Measurements from ENCODE around the gene SMG1.
A peak's percentile ranks its signal among the peaks of the same experiment; 100 is the strongest.

Gene SMG1

GRCh38 chr16:18841833-18842525 is 84.2 kb downstream of the SMG1 start:
- no peak for DNase-seq

DNA sequence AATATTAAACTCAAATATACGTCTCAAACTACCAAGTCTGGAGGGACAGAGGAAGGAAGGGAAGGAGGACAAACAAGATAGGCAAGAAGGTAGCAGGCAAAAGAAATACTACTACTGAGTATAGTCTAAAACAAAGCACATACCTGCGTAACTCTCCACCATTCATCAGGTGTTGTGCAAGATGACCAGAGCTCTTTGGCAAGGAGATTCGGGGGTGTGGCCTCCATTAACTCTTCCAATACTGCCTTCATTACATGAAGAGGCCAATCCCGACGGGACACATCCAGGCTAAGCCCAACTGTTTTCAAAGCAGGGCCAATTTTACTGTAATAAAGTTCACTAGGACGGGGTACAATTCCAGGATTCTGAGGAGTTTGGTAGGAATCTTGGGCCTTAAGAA is 86.7 kb downstream of the SMG1 start:
- no peak for DNase-seq

DNA sequence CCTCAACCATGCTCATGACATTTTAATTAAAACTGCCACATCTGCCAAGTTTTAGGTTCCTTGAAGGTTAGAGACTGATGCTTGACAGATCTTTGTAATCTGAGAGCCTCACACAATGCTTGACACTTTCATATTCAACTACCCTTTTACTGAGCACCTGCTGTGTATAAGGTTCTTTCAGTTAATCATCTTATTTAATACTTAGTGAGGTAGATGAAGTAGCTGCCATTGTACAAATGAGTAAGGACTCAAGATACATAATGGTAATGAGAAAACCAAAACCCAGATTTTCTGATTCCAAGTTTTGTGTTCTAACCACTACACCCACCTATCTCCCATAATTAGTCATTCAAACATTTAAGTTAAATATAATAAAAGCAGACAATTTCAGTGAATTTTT is 89.5 kb downstream of the SMG1 start:
- no peak for DNase-seq

DNA sequence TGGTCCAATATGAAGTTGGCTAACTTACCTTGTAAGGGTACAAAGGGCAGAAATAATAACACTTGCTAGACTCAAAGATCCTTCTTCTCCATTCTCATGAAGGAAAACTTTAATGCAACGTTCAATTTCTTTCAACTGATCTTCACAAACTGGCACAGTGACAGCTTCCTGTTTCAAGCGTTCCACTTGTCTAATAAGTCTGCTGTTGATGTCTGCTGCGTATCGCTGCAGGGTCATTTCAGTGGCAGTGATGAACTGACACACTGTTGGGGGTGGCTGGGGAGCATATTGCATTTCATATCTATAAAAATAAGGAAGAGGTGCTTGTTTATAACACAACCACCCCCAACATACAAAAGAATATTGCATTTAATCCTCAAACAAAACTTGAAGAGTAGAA is 91.3 kb downstream of the SMG1 start:
- DNase-seq, result no peak

DNA sequence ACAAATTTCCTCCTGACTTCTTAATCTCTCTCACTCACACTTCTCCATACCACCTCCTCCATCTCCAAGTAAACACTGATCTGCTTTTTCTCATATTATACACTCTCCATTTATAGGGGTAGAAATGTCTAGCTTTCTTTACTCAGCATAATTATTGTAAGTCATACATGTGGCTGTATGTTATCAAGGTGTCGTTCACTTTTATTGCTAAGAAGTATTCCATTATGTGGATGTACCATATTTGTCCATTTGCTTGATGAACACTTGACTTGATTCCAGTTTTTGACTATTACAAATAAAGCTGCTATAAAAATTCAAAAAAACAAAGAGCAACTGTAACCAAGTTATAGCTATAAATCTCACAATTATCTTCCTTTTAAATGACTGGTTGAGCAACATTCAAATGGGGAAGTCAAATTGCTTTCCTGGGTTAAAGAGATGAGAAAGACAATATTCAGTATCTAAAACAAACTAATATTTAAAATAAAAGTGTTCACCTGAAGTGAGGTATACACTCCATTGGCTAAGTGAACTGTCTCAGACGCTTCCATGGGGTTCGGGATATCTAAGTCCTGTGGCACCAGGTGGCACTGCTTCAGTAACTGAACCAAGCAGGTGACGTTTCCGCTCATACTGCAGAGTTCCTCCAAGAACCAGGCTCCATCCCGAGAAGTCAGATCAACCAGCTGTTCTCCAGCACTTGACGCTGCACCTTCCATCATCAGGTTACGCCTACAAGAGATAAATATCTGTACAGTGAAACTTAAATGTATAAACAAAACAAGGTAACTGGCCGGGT is 92.3 kb downstream of the SMG1 start:
- DNase-seq, result no peak

DNA sequence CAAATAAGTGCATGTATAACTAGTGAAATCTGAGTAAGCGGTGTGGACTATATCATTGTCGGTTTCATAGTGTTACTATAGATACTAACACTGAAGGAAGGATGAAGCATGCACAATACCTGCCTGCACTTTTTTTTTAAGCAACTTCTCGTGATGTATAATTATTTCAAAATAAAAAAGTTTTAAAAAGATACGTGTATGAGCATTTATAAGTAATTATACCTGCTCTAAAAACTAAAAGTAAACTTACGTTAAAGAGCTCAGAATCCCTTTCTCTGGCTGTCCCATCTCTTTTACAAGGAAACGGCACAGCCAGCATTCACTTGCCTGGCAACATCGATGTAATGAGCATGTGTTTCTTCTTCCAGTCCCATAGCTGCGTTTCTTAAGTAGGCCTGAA is 93.6 kb downstream of the SMG1 start:
- no peak for DNase-seq

DNA sequence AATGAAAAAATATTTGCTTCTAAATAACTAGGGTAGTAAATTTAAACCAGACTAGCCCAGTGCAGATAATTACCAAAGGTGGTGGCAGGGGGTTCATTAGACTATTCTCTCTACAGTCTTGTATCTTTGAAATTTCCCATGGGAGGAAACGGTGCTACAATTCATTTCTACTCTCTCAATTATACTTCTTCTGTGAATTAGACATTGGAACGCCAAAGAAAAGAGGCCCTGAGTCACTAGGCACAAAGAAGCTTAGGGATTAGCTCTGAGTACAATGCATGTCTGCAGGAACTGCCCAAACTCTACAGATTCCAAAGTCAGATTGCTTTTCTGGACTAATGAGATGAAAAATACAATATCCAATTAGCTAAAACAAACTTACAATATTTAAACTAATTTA is 94.2 kb downstream of the SMG1 start:
- no peak for DNase-seq

GRCh38 chr16:18829251-18829650 is 97.0 kb downstream of the SMG1 start:
- no peak for DNase-seq

DNA sequence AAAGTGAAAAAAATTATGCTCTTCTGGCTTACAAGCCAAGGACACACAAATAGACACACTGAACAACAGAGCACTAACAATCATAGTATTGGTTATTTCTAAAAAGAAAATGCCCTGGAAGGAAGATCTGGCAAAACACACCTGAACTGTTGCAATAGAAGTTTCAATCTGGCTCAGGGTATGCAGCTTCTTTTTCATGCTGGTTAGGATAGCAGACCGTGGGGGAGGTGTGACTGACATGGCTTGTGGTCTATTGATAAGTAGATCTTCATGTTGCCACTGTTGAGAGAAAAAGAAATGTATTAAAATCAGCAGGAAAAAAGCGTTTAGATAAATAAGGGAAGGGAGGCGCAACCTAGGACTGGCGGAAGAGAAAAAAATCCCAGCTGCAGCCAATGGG is 98.3 kb downstream of the SMG1 start:
- no peak for DNase-seq

GRCh38 chr16:18816286-18816685 is 109.9 kb downstream of the SMG1 start:
- DNase-seq, result no peak

GRCh38 chr16:18811925-18812324 is 114.3 kb downstream of the SMG1 start:
- no peak for DNase-seq

DNA sequence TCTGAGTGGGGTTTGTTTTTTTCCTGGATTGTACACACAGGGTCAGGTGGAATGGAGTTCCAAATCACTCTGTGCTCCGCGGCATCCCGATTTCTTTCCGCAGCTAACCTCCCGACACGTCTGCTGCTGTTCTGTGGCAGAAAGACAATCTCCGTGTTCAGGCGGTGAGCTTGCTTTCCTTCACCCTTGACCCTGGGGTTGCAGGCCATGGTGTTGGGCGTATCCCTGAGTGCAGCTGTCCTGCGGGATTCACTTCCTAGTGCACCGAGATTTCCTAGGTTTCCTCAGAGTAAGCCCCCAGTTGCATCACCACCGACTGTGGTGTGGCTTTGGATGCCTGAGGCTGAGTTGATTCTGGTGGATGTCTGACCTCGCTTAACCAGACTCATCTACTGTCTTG is 117.0 kb downstream of the SMG1 start:
- DNase-seq, result no peak

GRCh38 chr16:18805257-18805773 is 120.9 kb downstream of the SMG1 start:
- no peak for DNase-seq

DNA sequence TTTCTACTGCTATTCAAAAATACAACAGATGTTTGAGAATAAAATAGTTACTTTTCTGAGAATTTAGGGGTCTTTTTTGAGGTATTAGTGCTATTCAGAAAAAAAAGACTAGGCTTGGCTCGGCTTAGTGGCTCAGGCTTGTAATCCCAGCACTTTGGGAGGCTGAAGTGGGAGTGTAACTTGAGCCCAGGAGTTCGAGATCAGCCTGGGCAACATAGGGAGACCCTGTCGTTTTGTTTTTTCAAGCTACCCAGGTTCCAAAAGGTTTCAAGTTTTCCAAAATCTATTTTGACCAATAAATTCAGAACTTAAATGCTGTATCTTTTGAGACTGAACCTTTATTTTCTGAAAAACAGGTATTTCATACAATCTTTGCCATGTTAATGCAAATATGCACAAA is 121.7 kb downstream of the SMG1 start:
- DNase-seq, result no peak

DNA sequence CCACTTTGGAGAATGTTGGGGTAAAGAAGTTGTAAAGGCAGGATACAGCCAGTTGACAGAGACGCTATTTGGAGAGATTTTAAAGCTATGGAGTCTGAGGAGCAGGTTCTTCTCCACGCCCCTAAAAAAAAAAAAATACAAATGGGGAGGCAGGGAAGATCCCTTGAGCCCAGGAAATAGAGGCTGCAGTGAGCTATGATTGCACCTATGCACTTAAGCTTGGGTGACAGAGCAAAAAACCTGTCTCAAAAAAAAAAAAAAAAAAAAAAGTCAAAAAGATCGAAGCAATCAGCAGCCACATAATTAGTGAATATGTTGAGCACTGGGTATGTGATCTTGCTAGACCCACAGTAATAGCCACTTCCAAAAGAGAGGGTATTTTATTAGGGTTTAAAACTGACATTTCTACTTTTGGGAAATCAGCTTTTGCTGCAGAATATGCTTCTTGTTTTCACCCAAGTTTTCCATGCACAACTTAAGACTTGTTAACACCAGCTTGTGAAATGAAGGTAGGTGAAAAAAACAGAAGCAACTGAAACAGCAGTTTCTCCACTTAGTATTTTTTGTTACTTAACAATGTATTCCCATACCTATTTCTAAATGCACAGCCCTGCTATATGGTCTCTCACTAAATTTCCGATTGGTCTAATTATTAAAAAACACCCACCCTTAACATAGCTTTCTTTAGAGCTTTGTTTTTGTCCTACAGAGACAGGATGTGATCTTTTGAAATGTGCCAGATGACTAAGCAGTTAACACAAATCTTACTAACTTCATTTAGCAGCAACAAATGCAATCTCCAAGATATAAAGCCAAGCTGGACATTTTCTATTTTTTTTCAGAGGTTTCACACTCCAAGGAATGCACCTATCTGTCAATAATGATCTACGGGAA is 122.4 kb downstream of the SMG1 start:
- no peak for DNase-seq

GRCh38 chr16:18802767-18803343 is 123.4 kb downstream of the SMG1 start:
- DNase-seq, result no peak

DNA sequence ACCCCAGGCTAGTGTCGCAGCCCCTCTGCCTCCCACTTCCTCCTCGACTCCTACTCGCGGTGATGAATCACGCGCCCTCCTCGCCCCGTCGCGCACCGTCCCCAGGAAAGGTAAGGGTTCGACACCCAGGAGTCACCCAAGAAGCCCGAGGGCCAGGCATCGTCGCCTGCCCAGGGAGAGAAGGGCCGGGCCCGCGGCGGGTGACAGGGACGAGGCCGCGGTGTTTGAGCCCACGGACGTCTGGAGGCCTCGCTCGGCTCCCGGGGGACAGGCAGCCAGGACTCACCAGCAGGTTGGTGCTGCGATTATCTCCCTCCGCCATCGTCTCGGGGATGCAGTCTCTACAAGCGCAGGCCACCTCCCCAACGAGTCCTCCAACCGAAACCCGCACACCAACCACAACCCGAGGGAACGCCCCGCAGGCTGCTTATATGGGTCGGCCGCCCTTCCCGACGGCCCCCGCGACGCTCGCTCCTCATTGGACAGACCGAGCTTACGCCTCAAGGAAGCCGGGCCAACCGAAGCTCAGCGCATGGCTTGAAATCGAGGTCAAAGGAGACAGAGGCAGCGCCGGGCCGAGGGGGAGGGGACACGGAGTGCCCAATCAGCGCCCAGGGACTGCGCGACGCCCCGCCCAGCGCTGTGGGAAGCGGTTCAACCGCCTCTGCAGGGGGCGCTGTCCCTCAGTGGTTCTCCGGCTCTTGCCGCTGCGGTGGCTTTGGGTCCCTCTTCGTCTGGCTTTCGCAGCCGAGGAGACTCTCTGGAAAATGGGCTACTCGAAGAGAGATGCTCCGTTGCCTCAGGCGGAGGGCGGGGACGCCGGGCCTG is 124.8 kb downstream of the SMG1 start, which contains the start of gene ARL6IP1:
TSS of gene ARL6IP1 (minus strand) at position 405 of the 828 bp plus-strand sequence. CDS start at position 322, 83 bp downstream.
- peak; percentile 99 for DNase-seq

- no peak for DNase-seq
These were observed 125.4 kb downstream of the SMG1 start for GRCh38 chr16:18800775-18801144.

- DNase-seq, result no peak
These were observed 125.9 kb downstream of the SMG1 start for GRCh38 chr16:18800293-18800692.

DNA sequence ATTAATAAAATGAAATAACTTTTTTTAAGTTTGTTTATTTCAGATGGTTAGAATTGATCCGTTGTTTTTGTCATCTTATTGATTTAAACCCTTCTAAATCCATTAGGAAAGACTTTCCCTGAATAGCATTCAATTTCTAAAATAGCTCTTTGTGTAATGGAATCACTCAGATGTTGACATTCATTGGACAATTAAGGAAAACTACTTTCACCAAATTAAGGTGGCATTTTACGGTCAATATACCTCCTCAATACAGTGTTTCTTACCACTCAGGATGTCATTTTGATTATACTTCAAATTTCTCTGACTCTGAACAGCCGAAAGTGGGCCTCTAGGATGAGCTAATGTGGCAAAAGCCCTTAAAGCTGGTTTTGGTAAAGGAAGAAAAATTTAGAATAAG is 126.7 kb downstream of the SMG1 start:
- no peak for DNase-seq

GRCh38 chr16:18797746-18798145 is 128.5 kb downstream of the SMG1 start:
- DNase-seq, result no peak

DNA sequence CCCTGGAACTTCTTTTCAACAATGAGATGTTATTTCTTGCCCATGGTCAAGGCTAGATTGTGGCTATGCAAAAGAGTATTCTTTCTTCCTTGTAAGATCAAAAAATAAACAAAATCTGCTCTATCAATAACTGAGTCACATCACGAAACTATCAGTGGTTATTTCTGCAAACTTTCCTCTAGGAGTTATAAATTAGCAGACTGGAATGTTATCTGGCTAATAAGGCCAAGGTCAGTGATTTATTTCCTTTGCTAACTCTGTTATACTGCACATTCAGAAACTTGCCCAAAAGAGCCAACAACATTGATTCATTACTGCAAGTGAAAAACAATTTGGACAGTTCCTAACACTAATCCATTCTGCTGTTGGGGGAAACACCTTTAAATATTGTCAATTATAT is 129.8 kb downstream of the SMG1 start:
- DNase-seq, result no peak

All from CD4-positive, alpha-beta T cell treated with Interleukin-17A for 1 hour (primary cell).